ENCODE results near the gene KIAA0232.

KIAA0232 gene

DNA sequence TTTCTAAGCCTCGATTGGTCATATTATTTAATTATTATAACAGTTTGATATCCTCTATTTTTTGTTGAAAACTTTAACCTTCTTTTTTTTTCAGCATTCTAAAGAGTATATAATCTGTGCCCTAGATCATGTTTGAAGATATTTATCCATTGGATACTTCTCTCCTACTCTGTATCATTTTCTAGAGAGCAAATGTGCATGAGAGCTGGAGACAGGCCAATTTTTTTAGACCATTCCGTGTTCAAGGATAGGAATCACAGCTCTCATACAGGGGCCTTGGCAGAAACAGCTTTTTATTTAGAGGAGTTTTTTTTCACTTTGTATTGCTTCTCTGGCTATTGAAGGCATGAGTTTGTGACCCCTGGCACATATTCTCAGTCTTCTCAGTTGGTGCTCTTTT, 69.4 kb downstream of the KIAA0232 start:
- H3K9ac ChIP-seq, result no peak overlapping the region
- H3K36me3 ChIP-seq (ENCODE audit: insufficient read depth), result no peaks in the 10 kb centered on the region
- no peak overlapping the region for H3K4me3 ChIP-seq (IDR thresholded peaks at IDR 0.05; ENCODE audit: insufficient read depth, low read depth, low read length)
- H4K20me1 ChIP-seq (ENCODE audit: insufficient read depth), result no peaks in the 10 kb centered on the region
- TF ChIP-seq, protein P1, sequence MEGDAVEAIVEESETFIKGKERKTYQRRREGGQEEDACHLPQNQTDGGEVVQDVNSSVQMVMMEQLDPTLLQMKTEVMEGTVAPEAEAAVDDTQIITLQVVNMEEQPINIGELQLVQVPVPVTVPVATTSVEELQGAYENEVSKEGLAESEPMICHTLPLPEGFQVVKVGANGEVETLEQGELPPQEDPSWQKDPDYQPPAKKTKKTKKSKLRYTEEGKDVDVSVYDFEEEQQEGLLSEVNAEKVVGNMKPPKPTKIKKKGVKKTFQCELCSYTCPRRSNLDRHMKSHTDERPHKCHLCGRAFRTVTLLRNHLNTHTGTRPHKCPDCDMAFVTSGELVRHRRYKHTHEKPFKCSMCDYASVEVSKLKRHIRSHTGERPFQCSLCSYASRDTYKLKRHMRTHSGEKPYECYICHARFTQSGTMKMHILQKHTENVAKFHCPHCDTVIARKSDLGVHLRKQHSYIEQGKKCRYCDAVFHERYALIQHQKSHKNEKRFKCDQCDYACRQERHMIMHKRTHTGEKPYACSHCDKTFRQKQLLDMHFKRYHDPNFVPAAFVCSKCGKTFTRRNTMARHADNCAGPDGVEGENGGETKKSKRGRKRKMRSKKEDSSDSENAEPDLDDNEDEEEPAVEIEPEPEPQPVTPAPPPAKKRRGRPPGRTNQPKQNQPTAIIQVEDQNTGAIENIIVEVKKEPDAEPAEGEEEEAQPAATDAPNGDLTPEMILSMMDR (conservative IDR thresholded peaks at IDR 0.05; ENCODE audit: low read depth, low read length), result no peak
- peaks cover 57% of the 10 kb centered on the region for H3K4me1 ChIP-seq (ENCODE audit: low read depth, poor library complexity, severe bottlenecking)
- H3K4me2 ChIP-seq, result no peak overlapping the region
- no peak overlapping the region for H2AFZ ChIP-seq (ENCODE audit: low read depth)
- peaks cover 8% of the 10 kb centered on the region; the same call in 1 of the 2 replicates for H3K79me2 ChIP-seq (ENCODE audit: insufficient read depth, low read depth)
- no peaks in the 10 kb centered on the region for H3K27me3 ChIP-seq (ENCODE audit: insufficient read depth, low read depth)
- peak overlapping the region; percentile 15; the same call in 1 of the 2 replicates for H3K27ac ChIP-seq

DNA sequence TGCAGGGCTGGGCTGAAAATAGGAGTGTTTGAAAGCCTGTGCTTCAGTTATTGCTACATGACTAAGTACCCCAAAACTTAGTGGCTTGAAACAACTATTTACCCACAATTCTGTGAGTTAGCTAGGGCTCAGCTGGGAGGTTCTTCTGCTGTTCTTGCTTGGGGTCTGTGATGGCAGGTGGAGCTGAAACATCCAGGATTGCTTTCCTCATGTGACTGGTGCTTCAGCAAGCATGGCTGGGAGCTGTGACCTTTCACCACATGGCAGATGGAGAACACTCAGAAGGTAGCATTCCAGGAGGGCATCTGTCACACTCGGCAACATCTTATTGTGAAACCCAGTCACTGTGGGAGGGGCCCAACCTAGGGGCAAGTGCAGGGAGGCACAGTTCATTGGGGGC, 70.1 kb downstream of the KIAA0232 start:
- TF ChIP-seq, protein P1 (conservative IDR thresholded peaks at IDR 0.05; ENCODE audit: low read depth, low read length), result no peak
- Histone ChIP-seq H3K27ac (peak overlapping the region; percentile 15; the same call in 1 of the 2 replicates), H2AFZ (ENCODE audit: low read depth) (no peak overlapping the region), H3K9ac (no peak overlapping the region), H3K79me2 (ENCODE audit: insufficient read depth, low read depth) (peaks cover 10% of the 10 kb centered on the region; the same call in 1 of the 2 replicates), H3K4me2 (no peak overlapping the region), H3K4me1 (ENCODE audit: low read depth, poor library complexity, severe bottlenecking) (peaks cover 63% of the 10 kb centered on the region), H3K4me3 (IDR thresholded peaks at IDR 0.05; ENCODE audit: insufficient read depth, low read depth, low read length) (no peak overlapping the region), H3K27me3 (ENCODE audit: insufficient read depth, low read depth) (no peaks in the 10 kb centered on the region), H4K20me1 (ENCODE audit: insufficient read depth) (no peaks in the 10 kb centered on the region), H3K36me3 (ENCODE audit: insufficient read depth) (no peaks in the 10 kb centered on the region)

DNA sequence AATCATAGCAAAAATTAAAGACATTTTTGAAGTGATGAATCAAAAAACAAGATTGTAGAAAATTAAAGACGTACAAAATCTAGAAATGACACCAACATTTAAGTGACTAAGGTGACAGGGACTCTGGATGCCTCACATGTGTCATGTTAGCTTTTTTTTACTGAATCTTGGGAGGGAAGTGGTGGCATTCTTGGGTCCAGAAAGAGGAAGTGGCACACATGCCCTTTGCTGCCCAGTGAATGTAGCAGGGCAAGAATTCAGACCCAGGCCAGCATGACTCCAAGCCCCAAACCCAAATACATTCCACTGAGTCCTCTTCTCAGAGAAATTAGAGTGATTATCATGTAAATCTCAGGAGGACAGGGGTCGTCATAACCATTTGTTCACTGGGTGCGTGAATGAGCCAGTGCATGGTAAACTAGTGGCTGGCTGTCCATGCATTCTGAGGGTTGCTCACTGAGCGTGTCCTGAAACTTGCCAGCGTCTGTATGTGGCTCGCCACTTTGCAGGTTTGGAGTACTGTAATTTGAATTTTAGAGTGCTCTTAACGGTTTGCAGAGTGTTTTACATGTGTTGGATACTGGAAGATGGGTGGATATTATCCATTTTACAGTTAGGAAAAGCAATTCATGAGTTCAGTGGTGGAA, 71.7 kb downstream of the KIAA0232 start:
- no peak overlapping the region for H3K9ac ChIP-seq
- H4K20me1 ChIP-seq (ENCODE audit: insufficient read depth), result no peaks in the 10 kb centered on the region
- no peaks in the 10 kb centered on the region for H3K27me3 ChIP-seq (ENCODE audit: insufficient read depth, low read depth)
- TF ChIP-seq, protein P1 (conservative IDR thresholded peaks at IDR 0.05; ENCODE audit: low read depth, low read length), result no peak
- H3K4me1 ChIP-seq (ENCODE audit: low read depth, poor library complexity, severe bottlenecking), result peaks cover 69% of the 10 kb centered on the region
- peaks cover 10% of the 10 kb centered on the region; the same call in 1 of the 2 replicates for H3K79me2 ChIP-seq (ENCODE audit: insufficient read depth, low read depth)
- no peak overlapping the region for H3K4me3 ChIP-seq (IDR thresholded peaks at IDR 0.05; ENCODE audit: insufficient read depth, low read depth, low read length)
- peak overlapping the region; percentile 86 for H3K27ac ChIP-seq
- peak overlapping the region; percentile 8; the same call in 1 of the 2 replicates for H3K4me2 ChIP-seq
- H2AFZ ChIP-seq (ENCODE audit: low read depth), result no peak overlapping the region
- H3K36me3 ChIP-seq (ENCODE audit: insufficient read depth), result no peaks in the 10 kb centered on the region

- H3K4me2 ChIP-seq, result peak overlapping the region; percentile 78
- H3K27ac ChIP-seq, result peak overlapping the region; percentile 86
- TF ChIP-seq, protein P1 (conservative IDR thresholded peaks at IDR 0.05; ENCODE audit: low read depth, low read length), result no peak
Measured at GRCh38 chr4:6855692-6856297, 73.3 kb downstream of the KIAA0232 start.

More at GRCh38 chr4:6855692-6856297, 73.3 kb downstream of the KIAA0232 start:
- Histone ChIP-seq H3K36me3 (ENCODE audit: insufficient read depth) (no peaks in the 10 kb centered on the region), H2AFZ (ENCODE audit: low read depth) (no peak overlapping the region), H3K9ac (peak overlapping the region; percentile 60), H3K27me3 (ENCODE audit: insufficient read depth, low read depth) (no peaks in the 10 kb centered on the region), H3K4me1 (ENCODE audit: low read depth, poor library complexity, severe bottlenecking) (peaks cover 69% of the 10 kb centered on the region), H4K20me1 (ENCODE audit: insufficient read depth) (no peaks in the 10 kb centered on the region), H3K4me3 (IDR thresholded peaks at IDR 0.05; ENCODE audit: insufficient read depth, low read depth, low read length) (peak overlapping the region; percentile 68), H3K79me2 (ENCODE audit: insufficient read depth, low read depth) (peaks cover 10% of the 10 kb centered on the region; the same call in 1 of the 2 replicates)

Data from KMS-11 (cell line).